Measurements from ENCODE around the gene PXDN. TPM values are rescaled to one million over a fixed set of nuclear protein-coding genes. Genes with fewer than 3 reads are reported as not detected.

PXDN gene
- total RNA-seq, 4 donors from 2014 or later = 7.0 to 9.5 (median 9.4) TPM

DNA sequence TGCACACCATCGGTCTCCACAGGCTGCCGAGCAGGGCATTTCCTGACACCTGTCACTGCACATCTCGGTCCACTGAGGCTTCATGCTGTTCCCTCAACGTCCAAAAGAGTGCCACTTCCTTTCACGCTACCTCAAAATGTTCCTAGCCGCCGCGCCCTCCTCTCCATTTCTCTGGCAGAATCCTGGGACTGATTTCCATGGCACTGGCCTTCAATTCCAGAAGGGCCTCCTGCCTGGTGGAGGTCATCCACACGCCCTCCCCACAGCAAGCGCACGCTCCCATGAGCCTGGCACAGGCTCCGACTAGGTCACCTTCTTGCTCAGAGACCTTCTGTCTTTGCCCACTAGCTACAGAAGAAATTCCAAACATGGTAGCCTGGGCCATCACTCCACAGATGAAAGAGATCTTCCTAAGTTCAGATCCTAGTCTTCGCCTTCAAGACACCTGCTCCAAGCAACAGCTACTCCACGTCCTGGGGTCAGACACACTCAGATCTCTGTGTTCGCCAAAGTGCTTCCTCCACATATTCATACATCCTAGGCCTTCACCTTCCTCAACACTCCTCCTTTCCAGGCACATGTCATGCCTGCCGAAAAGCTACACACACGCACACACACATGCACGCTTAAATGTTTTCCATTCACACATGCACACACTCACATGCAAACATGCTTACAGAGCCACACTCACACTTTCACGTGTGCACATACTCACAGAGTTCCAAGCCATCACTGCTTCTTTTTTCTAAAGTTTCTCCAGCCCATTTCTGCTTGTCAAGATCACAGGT lies 94.0 kb downstream of the PXDN start:
- Histone ChIP-seq H3K27ac (no peak overlapping the region), H3K36me3 (peaks cover 21% of the 10 kb centered on the region), H3K9me3 (no peaks in the 10 kb centered on the region), H3K4me3 (no peak overlapping the region), H3K4me1 (peaks cover 31% of the 10 kb centered on the region), H3K27me3 (no peaks in the 10 kb centered on the region)
- WGBS = 90% methylated on average over 19 of the region's 19 CpGs
- DNase-seq (ENCODE audit: low spot score in 2 of 2) = no peak
- TF ChIP-seq POLR2AphosphoS5 (IDR thresholded peaks at IDR 0.05) (no peak), POLR2A (IDR thresholded peaks at IDR 0.05) (no peak), EP300 (IDR thresholded peaks at IDR 0.05) (no peak)
- TF ChIP-seq, protein P1, sequence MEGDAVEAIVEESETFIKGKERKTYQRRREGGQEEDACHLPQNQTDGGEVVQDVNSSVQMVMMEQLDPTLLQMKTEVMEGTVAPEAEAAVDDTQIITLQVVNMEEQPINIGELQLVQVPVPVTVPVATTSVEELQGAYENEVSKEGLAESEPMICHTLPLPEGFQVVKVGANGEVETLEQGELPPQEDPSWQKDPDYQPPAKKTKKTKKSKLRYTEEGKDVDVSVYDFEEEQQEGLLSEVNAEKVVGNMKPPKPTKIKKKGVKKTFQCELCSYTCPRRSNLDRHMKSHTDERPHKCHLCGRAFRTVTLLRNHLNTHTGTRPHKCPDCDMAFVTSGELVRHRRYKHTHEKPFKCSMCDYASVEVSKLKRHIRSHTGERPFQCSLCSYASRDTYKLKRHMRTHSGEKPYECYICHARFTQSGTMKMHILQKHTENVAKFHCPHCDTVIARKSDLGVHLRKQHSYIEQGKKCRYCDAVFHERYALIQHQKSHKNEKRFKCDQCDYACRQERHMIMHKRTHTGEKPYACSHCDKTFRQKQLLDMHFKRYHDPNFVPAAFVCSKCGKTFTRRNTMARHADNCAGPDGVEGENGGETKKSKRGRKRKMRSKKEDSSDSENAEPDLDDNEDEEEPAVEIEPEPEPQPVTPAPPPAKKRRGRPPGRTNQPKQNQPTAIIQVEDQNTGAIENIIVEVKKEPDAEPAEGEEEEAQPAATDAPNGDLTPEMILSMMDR (IDR thresholded peaks at IDR 0.05) = no peak

GRCh38 chr2:1649103-1650084 lies 94.9 kb downstream of the PXDN start:
- no peak overlapping the region for H3K27ac ChIP-seq
- H3K27me3 ChIP-seq = no peaks in the 10 kb centered on the region
- no peak for DNase-seq (ENCODE audit: low spot score in 2 of 2)
- peaks cover 24% of the 10 kb centered on the region for H3K36me3 ChIP-seq
- WGBS = 93% methylated on average over 46 of the region's 58 CpGs
- peaks cover 29% of the 10 kb centered on the region for H3K4me1 ChIP-seq
- TF ChIP-seq, protein P1 (IDR thresholded peaks at IDR 0.05) = no peak
- TF ChIP-seq EP300 (IDR thresholded peaks at IDR 0.05) (no peak), POLR2A (IDR thresholded peaks at IDR 0.05) (no peak), POLR2AphosphoS5 (IDR thresholded peaks at IDR 0.05) (no peak)
- H3K4me3 ChIP-seq = no peak overlapping the region
- no peaks in the 10 kb centered on the region for H3K9me3 ChIP-seq

DNA sequence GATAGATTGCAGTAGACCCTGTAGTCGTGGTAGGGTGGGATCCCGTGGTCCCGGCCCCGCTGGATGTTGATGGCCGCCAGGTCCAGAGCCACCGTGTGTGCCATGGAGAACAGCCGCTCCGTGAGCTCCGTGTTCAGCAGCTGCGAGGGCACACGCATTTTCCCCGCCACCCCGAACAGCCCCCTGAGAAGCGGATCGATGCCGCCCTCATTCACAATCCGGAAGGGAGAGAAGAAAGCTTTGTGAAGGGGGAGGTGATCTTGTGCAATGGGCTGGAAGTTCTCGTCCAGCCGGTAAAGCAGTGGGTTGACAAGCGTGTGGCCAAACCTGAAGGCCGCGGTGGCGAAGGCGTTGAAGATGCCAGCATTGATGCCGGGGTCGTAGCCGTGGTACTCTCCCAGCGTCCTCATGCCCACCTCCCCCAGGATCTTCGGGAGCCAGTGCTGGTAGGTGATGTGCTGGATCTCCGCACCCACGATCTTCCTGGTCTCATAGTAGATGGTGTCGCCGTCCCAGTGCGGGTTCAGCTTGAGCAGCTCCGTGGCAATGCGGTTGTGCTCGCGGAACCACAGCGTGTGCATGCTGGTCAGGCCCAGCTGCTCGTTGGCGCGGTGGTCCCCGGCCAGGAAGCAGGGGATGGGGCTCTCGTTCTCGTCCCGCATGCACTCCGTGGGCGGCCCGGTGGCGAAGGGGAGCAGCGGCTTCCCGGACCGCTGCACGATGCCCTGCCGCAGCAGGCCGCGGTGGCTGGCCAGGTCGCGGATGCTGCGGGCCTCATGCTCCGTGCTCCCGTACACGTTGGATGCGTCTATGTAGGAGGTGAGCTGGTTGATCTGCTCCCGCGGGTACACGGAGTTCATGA lies 95.8 kb downstream of the PXDN start:
- WGBS = 95% methylated on average over 49 of the region's 67 CpGs
- Histone ChIP-seq H3K4me1 (peaks cover 20% of the 10 kb centered on the region), H3K27me3 (no peaks in the 10 kb centered on the region), H3K4me3 (no peak overlapping the region), H3K27ac (no peak overlapping the region), H3K36me3 (peaks cover 27% of the 10 kb centered on the region), H3K9me3 (no peaks in the 10 kb centered on the region)
- TF ChIP-seq EP300 (IDR thresholded peaks at IDR 0.05) (no peak), POLR2A (IDR thresholded peaks at IDR 0.05) (no peak), POLR2AphosphoS5 (IDR thresholded peaks at IDR 0.05) (no peak)
- TF ChIP-seq, protein P1 (IDR thresholded peaks at IDR 0.05) = no peak
- no peak for DNase-seq (ENCODE audit: low spot score in 2 of 2)

GRCh38 chr2:1647417-1648240 lies 96.7 kb downstream of the PXDN start:
- 89% methylated on average over 20 of the region's 20 CpGs for WGBS

More at GRCh38 chr2:1647417-1648240, 96.7 kb downstream of the PXDN start:
- no peaks in the 10 kb centered on the region for H3K9me3 ChIP-seq
- H3K4me1 ChIP-seq = peaks cover 11% of the 10 kb centered on the region
- DNase-seq (ENCODE audit: low spot score in 2 of 2) = no peak
- H3K27me3 ChIP-seq = no peaks in the 10 kb centered on the region
- H3K36me3 ChIP-seq = peaks cover 30% of the 10 kb centered on the region
- TF ChIP-seq, protein P1 (IDR thresholded peaks at IDR 0.05) = no peak
- TF ChIP-seq EP300 (IDR thresholded peaks at IDR 0.05) (no peak), POLR2A (IDR thresholded peaks at IDR 0.05) (no peak), POLR2AphosphoS5 (IDR thresholded peaks at IDR 0.05) (no peak)
- H3K27ac ChIP-seq = no peak overlapping the region
- H3K4me3 ChIP-seq = no peak overlapping the region

All from suprapubic skin (tissue), 4 donors.